Activated CD8-positive, alpha-beta T cell treated with anti-CD3 and anti-CD28 coated beads for 36 hours (primary cell): Measurements from ENCODE around the gene HSDL2. TPM values are rescaled to one million over a fixed set of nuclear protein-coding genes. Genes with fewer than 3 reads are reported as not detected.

Source experiments
- ATAC-seq: fragments of 200-7000 bp; cut with Tn5 transposase; one replicate; pipeline ENCODE4 v1.10.0; 2021; ENCODE audit warnings: mild to moderate bottlenecking, moderate library complexity
- CTCF ChIA-PET: fragments of 350-600 bp; sonication (Branson Sonifier 250); formaldehyde crosslinking; loops from one replicate; lab custom pipeline; 2021; ENCODE audit warnings: antibody characterized with exemption; lab: Charles Lee
- POLR2A ChIA-PET: fragments of 350-600 bp; sonication (Branson Sonifier 250); formaldehyde crosslinking; loops from one replicate; lab custom pipeline; 2021; ENCODE audit warnings: antibody characterized with exemption; lab: Charles Lee
- DNase-seq: peaks from one replicate; pipeline ENCODE4 v3.0.0-alpha.2; 2020
- H3K27ac Mint-ChIP-seq: one replicate; pipeline ENCODE4 v1.8.0; 2021; ENCODE audit warnings: mild to moderate bottlenecking, mixed read lengths
- H3K27me3 Mint-ChIP-seq: one replicate; pipeline ENCODE4 v1.8.0; 2021; ENCODE audit warnings: mixed read lengths
- H3K36me3 Mint-ChIP-seq: one replicate; pipeline ENCODE4 v1.8.0; 2021; ENCODE audit warnings: low read depth, mixed read lengths
- H3K4me1 Mint-ChIP-seq: one replicate; pipeline ENCODE4 v1.8.0; 2021; ENCODE audit warnings: low read depth, mixed read lengths
- H3K4me3 Mint-ChIP-seq: one replicate; pipeline ENCODE4 v1.8.0; 2021; ENCODE audit warnings: mild to moderate bottlenecking, moderate library complexity, mixed read lengths
- H3K9me3 Mint-ChIP-seq: one replicate; pipeline ENCODE4 v1.8.0; 2021; ENCODE audit warnings: mixed read lengths
- CTCF ChIP-seq: fragments of 200-600 bp; IDR thresholded peaks from one replicate; pipeline ENCODE4 v1.8.0; 2022; ENCODE audit warnings: antibody characterized with exemption, mild to moderate bottlenecking
- intact Hi-C: fragments of 100-400 bp; cut with micrococcal nuclease; formaldehyde crosslinking; loops from one replicate; pipeline ENCODE4 v1.10.0; 2022
- total RNA-seq, 2 experiments: library from RNA; stranded (reverse); gene quantifications; one replicate each; pipeline ENCODE4 v1.2.3, GENCODE V29; 2021

The HSDL2 gene
- total RNA-seq, result 10 to 100 TPM; 24.5 to 25.3 TPM

GRCh38 chr9:112380102-112380824, at the start of gene HSDL2:
Gene HSDL2 (plus strand): TSS chr9:112380108. CDS start chr9:112380164, 56 bp downstream.
- Mint-ChIP-seq H3K9me3 (peaks cover 1% of the 10 kb centered on the region), H3K27ac (peak within 1 kb of the TSS; percentile 98), H3K4me3 (peak within 1 kb of the TSS; percentile 87), H3K4me1 (peaks cover 35% of the 10 kb centered on the region), H3K36me3 (no peaks in the 10 kb centered on the region), H3K27me3 (no peaks in the 10 kb centered on the region)
- ChIA-PET POLR2A (interaction anchor here (0.6 to 2.7 kb wide), 14 partner anchors 14 to 718 kb away, joined by 3 to 13 read pairs (median 4); partner anchors contain the start of genes KIAA1958, PTBP3 and UGCG), CTCF (interaction anchor here (0.9 to 6.2 kb wide), 7 partner anchors 13 to 732 kb away, joined by 3 to 55 read pairs (median 4); partner anchors contain the start of gene INIP)
- no peak for TF ChIP-seq CTCF
- DNase-seq, result peak; percentile 56
- intact Hi-C loops, result no loop called here
- ATAC-seq, result peak; percentile 7

DNA sequence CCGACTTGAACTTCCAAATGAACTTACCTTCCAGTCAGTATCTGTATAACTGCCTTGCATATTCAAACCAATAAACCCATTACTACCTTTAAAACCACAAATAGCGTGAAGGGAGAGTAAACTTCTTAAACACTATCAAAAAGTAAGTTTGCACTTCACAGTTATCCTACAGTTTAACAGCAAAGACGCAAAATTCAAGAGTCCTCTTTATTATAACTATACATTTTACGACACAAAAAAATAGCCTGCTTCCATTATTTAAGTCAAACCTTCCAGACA, 48.3 kb upstream of the HSDL2 start:
- no peaks in the 10 kb centered on the region for H3K27me3 Mint-ChIP-seq
- POLR2A ChIA-PET, result interaction anchor here (1.4 to 2.8 kb wide), 3 partner anchors 13 to 157 kb away, joined by 5 to 14 read pairs (median 13); partner anchors contain the start of genes HSDL2 and SUSD1
- peaks cover 43% of the 10 kb centered on the region for H3K4me1 Mint-ChIP-seq
- H3K27ac Mint-ChIP-seq, result peak overlapping the region; percentile 95
- intact Hi-C loops, result loop anchor here (5.0 kb wide), 1 partner anchor 149 kb away; no protein-coding TSS in a partner anchor
- no peak for DNase-seq
- ATAC-seq, result no peak
- CTCF ChIA-PET, result interaction anchor here (1.0 to 2.1 kb wide), 5 partner anchors 14 to 234 kb away, joined by 4 to 13 read pairs (median 5); partner anchors contain the start of gene SUSD1
- no peaks in the 10 kb centered on the region for H3K9me3 Mint-ChIP-seq
- TF ChIP-seq CTCF, result no peak
- H3K4me3 Mint-ChIP-seq, result peak overlapping the region; percentile 97
- H3K36me3 Mint-ChIP-seq, result peaks cover 12% of the 10 kb centered on the region

DNA sequence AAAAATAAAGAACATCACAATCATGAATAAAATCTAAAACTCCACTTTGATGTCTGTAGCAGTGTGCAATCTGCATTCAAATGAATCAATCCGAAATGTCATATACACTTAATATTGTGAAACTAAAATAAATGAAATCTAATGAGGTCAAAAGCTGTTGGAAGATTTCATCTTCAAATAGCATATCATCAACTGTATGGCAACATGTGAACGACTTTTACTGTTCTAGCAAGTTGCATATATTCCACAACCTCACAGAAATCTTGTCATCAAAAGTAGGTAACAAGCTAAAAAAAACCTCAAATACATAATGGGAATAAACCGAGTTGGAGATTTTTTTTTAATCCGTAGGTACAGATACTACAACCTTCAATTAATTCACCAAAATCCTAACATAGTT, 47.7 kb upstream of the HSDL2 start:
- Mint-ChIP-seq H3K36me3 (peaks cover 12% of the 10 kb centered on the region), H3K4me1 (peaks cover 43% of the 10 kb centered on the region), H3K9me3 (no peaks in the 10 kb centered on the region), H3K27ac (peak overlapping the region; percentile 95), H3K4me3 (peak overlapping the region; percentile 97), H3K27me3 (no peaks in the 10 kb centered on the region)
- no peak for DNase-seq
- TF ChIP-seq CTCF, result no peak
- ChIA-PET POLR2A (interaction anchor here (1.0 to 2.8 kb wide), 6 partner anchors 12 to 234 kb away, joined by 3 to 14 read pairs (median 5); partner anchors contain the start of genes HSDL2 and SUSD1), CTCF (interaction anchor here (1.0 to 2.1 kb wide), 5 partner anchors 15 to 235 kb away, joined by 4 to 13 read pairs (median 5); partner anchors contain the start of gene SUSD1)
- ATAC-seq, result no peak
- intact Hi-C loops, result loop anchor here (5.0 kb wide), 1 partner anchor 150 kb away; no protein-coding TSS in a partner anchor

DNA sequence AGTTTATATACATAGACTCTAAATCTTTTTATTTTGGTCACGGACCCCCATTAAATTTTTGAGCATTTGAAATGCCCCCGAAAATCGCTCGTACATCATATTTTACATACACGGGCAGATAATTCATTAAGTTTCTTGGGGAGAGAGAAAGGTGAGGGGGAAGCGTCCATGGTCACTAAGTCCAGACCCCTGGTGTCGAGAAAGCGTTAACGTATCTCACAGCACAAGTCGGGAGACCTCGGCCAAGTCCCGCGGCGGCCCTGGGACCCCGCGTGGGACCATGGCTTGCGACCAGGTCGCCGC, 47.3 kb upstream of the HSDL2 start:
- intact Hi-C loops, result loop anchor here (5.0 kb wide), 1 partner anchor 150 kb away; no protein-coding TSS in a partner anchor
- CTCF ChIA-PET, result interaction anchor here (1.6 to 2.1 kb wide), 3 partner anchors 15 to 235 kb away, joined by 5 to 13 read pairs (median 7); no protein-coding TSS in a partner anchor
- no peak for ATAC-seq
- POLR2A ChIA-PET, result interaction anchor here (1.0 to 2.8 kb wide), 6 partner anchors 12 to 235 kb away, joined by 3 to 14 read pairs (median 4); partner anchors contain the start of gene HSDL2
- H3K4me1 Mint-ChIP-seq, result peaks cover 42% of the 10 kb centered on the region
- peaks cover 12% of the 10 kb centered on the region for H3K36me3 Mint-ChIP-seq
- peak overlapping the region; percentile 95 for H3K27ac Mint-ChIP-seq
- H3K9me3 Mint-ChIP-seq, result no peaks in the 10 kb centered on the region
- TF ChIP-seq CTCF, result no peak
- H3K27me3 Mint-ChIP-seq, result no peaks in the 10 kb centered on the region
- no peak for DNase-seq
- H3K4me3 Mint-ChIP-seq, result peak overlapping the region; percentile 97
